HG03097 (cell line): ENCODE results near the gene ING3.

Experiments
- ATAC-seq: cut with Tn5 transposase; IDR thresholded peaks from one replicate; pipeline ENCODE4 v1.9.1; 2021; ENCODE audit not compliant: unreplicated experiment, low FRiP score

ING3 gene

GRCh38 chr7:121023194-121023593 is 72.6 kb downstream of the ING3 start:
- no peak for ATAC-seq

GRCh38 chr7:121023683-121024511 is 73.3 kb downstream of the ING3 start:
- no peak for ATAC-seq

- no peak for ATAC-seq
Observed at GRCh38 chr7:121024611-121025010, 74.0 kb downstream of the ING3 start.

- no peak for ATAC-seq
Observed at GRCh38 chr7:121026159-121026558, 75.6 kb downstream of the ING3 start.

GRCh38 chr7:121026577-121027111 is 76.1 kb downstream of the ING3 start:
- ATAC-seq: no peak
